ENCODE results near the gene PRKCE. TPM values are rescaled to one million over a fixed set of nuclear protein-coding genes. Genes with fewer than 3 reads are reported as not detected.

Gene PRKCE
- total RNA-seq, 1 experiment from 2014 or later = 17.7 TPM

- BruUV-seq (replicated peaks) = no TSS peak
- Mint-ChIP-seq H3K4me1 (ENCODE audit: low read depth, unreplicated experiment) (no peaks in the 10 kb centered on the region), H3K27me3 (ENCODE audit: unreplicated experiment) (no peaks in the 10 kb centered on the region), H3K4me3 (ENCODE audit: low read depth, unreplicated experiment) (no peak overlapping the region), H3K36me3 (ENCODE audit: insufficient read depth, unreplicated experiment) (no peaks in the 10 kb centered on the region), H3K9me3 (ENCODE audit: low read depth, unreplicated experiment) (no peaks in the 10 kb centered on the region), H3K27ac (ENCODE audit: unreplicated experiment) (no peak overlapping the region)
- CTCF ChIA-PET = no interaction called here
- TF ChIP-seq CTCF (IDR thresholded peaks at IDR 0.05; ENCODE audit: unreplicated experiment) = no peak
- intact Hi-C loops (cut with micrococcal nuclease; ENCODE audit: unreplicated experiment) = no loop called here
- no peak for DNase-seq
Observed at GRCh38 chr2:45806563-45807358, 155.3 kb downstream of the PRKCE start.

- intact Hi-C loops (cut with micrococcal nuclease; ENCODE audit: unreplicated experiment) = no loop called here
- no peak for DNase-seq
- BruUV-seq (replicated peaks) = no TSS peak
- no peaks in the 10 kb centered on the region for H3K36me3 Mint-ChIP-seq (ENCODE audit: insufficient read depth, unreplicated experiment)
- no peaks in the 10 kb centered on the region for H3K4me1 Mint-ChIP-seq (ENCODE audit: low read depth, unreplicated experiment)
- TF ChIP-seq CTCF (IDR thresholded peaks at IDR 0.05; ENCODE audit: unreplicated experiment) = no peak
- H3K9me3 Mint-ChIP-seq (ENCODE audit: low read depth, unreplicated experiment) = no peaks in the 10 kb centered on the region
- no peak overlapping the region for H3K27ac Mint-ChIP-seq (ENCODE audit: unreplicated experiment)
- no peaks in the 10 kb centered on the region for H3K27me3 Mint-ChIP-seq (ENCODE audit: unreplicated experiment)
- H3K4me3 Mint-ChIP-seq (ENCODE audit: low read depth, unreplicated experiment) = no peak overlapping the region
- CTCF ChIA-PET = no interaction called here
Observed at GRCh38 chr2:45808294-45808800, 156.9 kb downstream of the PRKCE start.

GRCh38 chr2:45809205-45809604, 157.7 kb downstream of the PRKCE start:
- BruUV-seq (replicated peaks) = no TSS peak
- DNase-seq = no peak
- intact Hi-C loops (cut with micrococcal nuclease; ENCODE audit: unreplicated experiment) = no loop called here
- Mint-ChIP-seq H3K27me3 (ENCODE audit: unreplicated experiment) (no peaks in the 10 kb centered on the region), H3K4me1 (ENCODE audit: low read depth, unreplicated experiment) (no peaks in the 10 kb centered on the region), H3K9me3 (ENCODE audit: low read depth, unreplicated experiment) (no peaks in the 10 kb centered on the region), H3K4me3 (ENCODE audit: low read depth, unreplicated experiment) (no peak overlapping the region), H3K36me3 (ENCODE audit: insufficient read depth, unreplicated experiment) (no peaks in the 10 kb centered on the region), H3K27ac (ENCODE audit: unreplicated experiment) (no peak overlapping the region)
- TF ChIP-seq CTCF (IDR thresholded peaks at IDR 0.05; ENCODE audit: unreplicated experiment) = no peak
- CTCF ChIA-PET = interaction anchor here (0.6 kb wide), 1 partner anchor 31 kb away, joined by 3 read pairs; no protein-coding TSS in a partner anchor

GRCh38 chr2:45812011-45812500, 160.6 kb downstream of the PRKCE start:
- Mint-ChIP-seq H3K36me3 (ENCODE audit: insufficient read depth, unreplicated experiment) (no peaks in the 10 kb centered on the region), H3K4me3 (ENCODE audit: low read depth, unreplicated experiment) (no peak overlapping the region), H3K9me3 (ENCODE audit: low read depth, unreplicated experiment) (no peaks in the 10 kb centered on the region), H3K4me1 (ENCODE audit: low read depth, unreplicated experiment) (no peaks in the 10 kb centered on the region), H3K27ac (ENCODE audit: unreplicated experiment) (no peak overlapping the region), H3K27me3 (ENCODE audit: unreplicated experiment) (no peaks in the 10 kb centered on the region)
- no TSS peak for BruUV-seq (replicated peaks)
- CTCF ChIA-PET = interaction anchor here (0.6 kb wide), 1 partner anchor 1575 kb away, joined by 3 read pairs; no protein-coding TSS in a partner anchor
- intact Hi-C loops (cut with micrococcal nuclease; ENCODE audit: unreplicated experiment) = no loop called here
- no peak for TF ChIP-seq CTCF (IDR thresholded peaks at IDR 0.05; ENCODE audit: unreplicated experiment)
- no peak for DNase-seq

Data from Calu3 (cell line).